ENCODE measurements around the gene EXOC4. TPM values are rescaled to one million over a fixed set of nuclear protein-coding genes. Genes with fewer than 3 reads are reported as not detected.

The EXOC4 gene
- total RNA-seq, 1 donor from 2014 or later: 145 TPM

DNA sequence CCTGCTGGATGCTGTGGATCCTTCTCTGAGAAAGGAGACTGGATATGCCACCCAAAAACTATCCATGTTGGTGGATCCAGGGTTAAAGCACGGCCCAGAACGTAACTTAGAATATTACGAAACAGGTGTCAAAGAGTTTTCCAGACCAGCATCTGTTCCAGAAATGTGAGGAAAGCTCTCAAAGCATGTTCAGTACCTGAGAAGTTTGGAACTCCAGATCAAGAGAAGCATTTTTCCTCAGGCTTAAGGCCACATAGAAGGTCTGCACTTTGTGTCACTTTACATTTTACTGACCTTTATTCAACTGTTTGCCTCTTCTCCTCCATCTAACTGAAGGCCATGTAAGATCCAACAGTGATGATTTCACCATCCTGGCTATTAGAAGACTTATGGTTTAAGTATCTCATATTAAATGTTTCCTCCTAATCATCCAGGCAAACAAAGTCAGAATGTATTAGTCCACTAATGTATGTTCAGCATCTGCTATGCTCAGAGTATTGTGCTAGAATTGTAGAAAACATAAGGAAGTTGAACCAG, 533.6 kb downstream of the EXOC4 start:
- no peak overlapping the region for H3K4me3 Mint-ChIP-seq (ENCODE audit: low read depth)
- no peak overlapping the region for H3K27ac Mint-ChIP-seq
- no peak for DNase-seq (ENCODE audit: low spot score, unreplicated experiment)
- no peaks in the 10 kb centered on the region for H3K9me3 Mint-ChIP-seq (ENCODE audit: low read depth)
- TF ChIP-seq, protein P1, sequence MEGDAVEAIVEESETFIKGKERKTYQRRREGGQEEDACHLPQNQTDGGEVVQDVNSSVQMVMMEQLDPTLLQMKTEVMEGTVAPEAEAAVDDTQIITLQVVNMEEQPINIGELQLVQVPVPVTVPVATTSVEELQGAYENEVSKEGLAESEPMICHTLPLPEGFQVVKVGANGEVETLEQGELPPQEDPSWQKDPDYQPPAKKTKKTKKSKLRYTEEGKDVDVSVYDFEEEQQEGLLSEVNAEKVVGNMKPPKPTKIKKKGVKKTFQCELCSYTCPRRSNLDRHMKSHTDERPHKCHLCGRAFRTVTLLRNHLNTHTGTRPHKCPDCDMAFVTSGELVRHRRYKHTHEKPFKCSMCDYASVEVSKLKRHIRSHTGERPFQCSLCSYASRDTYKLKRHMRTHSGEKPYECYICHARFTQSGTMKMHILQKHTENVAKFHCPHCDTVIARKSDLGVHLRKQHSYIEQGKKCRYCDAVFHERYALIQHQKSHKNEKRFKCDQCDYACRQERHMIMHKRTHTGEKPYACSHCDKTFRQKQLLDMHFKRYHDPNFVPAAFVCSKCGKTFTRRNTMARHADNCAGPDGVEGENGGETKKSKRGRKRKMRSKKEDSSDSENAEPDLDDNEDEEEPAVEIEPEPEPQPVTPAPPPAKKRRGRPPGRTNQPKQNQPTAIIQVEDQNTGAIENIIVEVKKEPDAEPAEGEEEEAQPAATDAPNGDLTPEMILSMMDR (IDR thresholded peaks at IDR 0.05; ENCODE audit: unreplicated experiment): no peak
- H3K36me3 Mint-ChIP-seq (ENCODE audit: insufficient read depth): no peaks in the 10 kb centered on the region
- no peaks in the 10 kb centered on the region for H3K4me1 Mint-ChIP-seq (ENCODE audit: low read depth)
- no peaks in the 10 kb centered on the region for H3K27me3 Mint-ChIP-seq

DNA sequence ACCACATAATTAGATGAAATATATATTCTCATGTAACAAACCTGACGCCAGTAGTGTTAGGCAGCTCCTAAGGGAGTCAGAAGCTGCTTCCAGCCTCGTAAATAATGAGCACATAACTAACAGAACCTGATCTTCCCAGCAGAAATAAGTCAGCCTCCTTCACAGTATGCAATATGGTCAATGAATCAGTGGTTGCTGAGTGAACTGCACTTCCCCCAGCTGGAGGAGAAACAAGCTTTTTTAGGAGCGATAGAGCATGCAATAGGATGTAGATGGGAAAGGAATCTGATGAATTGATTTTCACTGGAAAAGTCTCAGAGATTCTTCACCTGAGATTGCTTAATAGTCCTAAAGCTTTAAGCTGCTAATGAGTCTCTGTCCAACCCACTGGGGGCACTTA, 537.1 kb downstream of the EXOC4 start:
- no peaks in the 10 kb centered on the region for H3K4me1 Mint-ChIP-seq (ENCODE audit: low read depth)
- H3K9me3 Mint-ChIP-seq (ENCODE audit: low read depth): no peaks in the 10 kb centered on the region
- no peak for DNase-seq (ENCODE audit: low spot score, unreplicated experiment)
- H3K36me3 Mint-ChIP-seq (ENCODE audit: insufficient read depth): peaks cover 2% of the 10 kb centered on the region
- no peak overlapping the region for H3K27ac Mint-ChIP-seq
- no peak overlapping the region for H3K4me3 Mint-ChIP-seq (ENCODE audit: low read depth)
- H3K27me3 Mint-ChIP-seq: no peaks in the 10 kb centered on the region
- TF ChIP-seq, protein P1 (IDR thresholded peaks at IDR 0.05; ENCODE audit: unreplicated experiment): no peak

DNA sequence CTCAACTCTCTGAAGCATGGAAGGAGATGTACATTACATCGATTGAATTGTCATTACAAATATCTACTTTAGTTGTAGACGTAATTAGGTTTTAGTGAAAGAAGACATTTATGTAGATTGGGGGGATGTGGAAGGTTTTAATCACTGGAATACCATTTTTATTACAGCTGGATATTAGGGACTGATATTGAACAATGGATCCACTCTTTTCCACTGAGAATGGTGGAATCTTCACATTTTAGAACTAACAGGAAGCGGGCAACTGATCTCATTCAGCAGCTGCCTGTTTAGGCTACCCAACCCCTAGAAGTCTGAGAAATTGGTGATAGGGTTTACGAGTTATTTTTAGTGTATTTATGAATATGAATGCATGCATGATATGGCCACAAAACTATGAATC, 538.0 kb downstream of the EXOC4 start:
- Mint-ChIP-seq H3K36me3 (ENCODE audit: insufficient read depth) (peaks cover 2% of the 10 kb centered on the region), H3K27ac (no peak overlapping the region), H3K9me3 (ENCODE audit: low read depth) (no peaks in the 10 kb centered on the region), H3K27me3 (no peaks in the 10 kb centered on the region), H3K4me1 (ENCODE audit: low read depth) (no peaks in the 10 kb centered on the region), H3K4me3 (ENCODE audit: low read depth) (no peak overlapping the region)
- TF ChIP-seq, protein P1 (IDR thresholded peaks at IDR 0.05; ENCODE audit: unreplicated experiment): no peak
- no peak for DNase-seq (ENCODE audit: low spot score, unreplicated experiment)

DNA sequence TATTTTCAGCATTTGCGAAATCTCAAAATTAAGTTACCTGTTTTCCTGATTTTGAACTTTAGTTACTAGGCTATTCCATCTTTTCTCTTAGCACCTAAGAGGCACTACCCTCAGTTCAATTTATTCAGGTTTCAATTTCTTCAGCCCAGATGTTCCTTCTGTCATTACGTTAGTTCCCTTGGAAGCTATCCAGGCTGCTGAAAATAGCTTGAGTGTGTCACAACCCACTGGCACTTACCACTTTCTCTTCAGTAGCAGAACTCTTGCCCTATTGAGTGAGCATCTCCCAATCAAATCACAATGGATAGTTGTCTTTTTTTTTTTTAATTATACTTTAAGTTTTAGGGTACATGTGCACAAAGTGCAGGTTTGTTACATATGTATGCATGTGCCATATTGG, 541.6 kb downstream of the EXOC4 start:
- Mint-ChIP-seq H3K9me3 (ENCODE audit: low read depth) (no peaks in the 10 kb centered on the region), H3K4me1 (ENCODE audit: low read depth) (no peaks in the 10 kb centered on the region), H3K4me3 (ENCODE audit: low read depth) (no peak overlapping the region), H3K27ac (no peak overlapping the region), H3K36me3 (ENCODE audit: insufficient read depth) (peaks cover 2% of the 10 kb centered on the region), H3K27me3 (no peaks in the 10 kb centered on the region)
- TF ChIP-seq, protein P1 (IDR thresholded peaks at IDR 0.05; ENCODE audit: unreplicated experiment): no peak
- no peak for DNase-seq (ENCODE audit: low spot score, unreplicated experiment)

DNA sequence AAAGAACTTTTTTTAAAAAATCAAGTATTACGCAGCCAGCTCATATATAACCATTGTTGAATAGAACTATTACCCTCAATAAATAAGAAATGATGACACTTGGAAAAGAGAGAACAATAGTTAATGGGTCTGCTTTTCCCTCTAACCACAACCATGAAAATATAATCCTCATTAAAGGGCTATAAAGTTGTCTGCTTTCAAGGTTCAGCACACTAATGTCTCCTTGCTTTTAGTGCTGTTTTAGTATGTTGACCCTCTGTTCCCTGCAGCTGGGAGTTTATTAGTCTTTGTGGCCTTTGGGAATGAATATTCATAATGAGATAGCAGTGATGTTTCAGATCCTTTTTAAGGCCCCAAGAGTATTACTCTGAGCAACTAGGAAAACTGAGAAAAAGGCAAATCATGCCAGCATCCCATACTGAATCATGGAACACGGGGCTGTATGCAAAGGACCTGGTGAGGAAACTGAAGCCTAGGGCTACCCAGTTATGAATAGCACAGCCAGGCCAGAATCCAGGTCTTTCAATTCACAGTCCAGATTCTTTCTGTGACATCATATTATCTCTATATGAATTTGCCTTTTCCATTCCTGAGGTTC, 542.3 kb downstream of the EXOC4 start:
- peaks cover 2% of the 10 kb centered on the region for H3K36me3 Mint-ChIP-seq (ENCODE audit: insufficient read depth)
- no peaks in the 10 kb centered on the region for H3K9me3 Mint-ChIP-seq (ENCODE audit: low read depth)
- no peak overlapping the region for H3K4me3 Mint-ChIP-seq (ENCODE audit: low read depth)
- H3K4me1 Mint-ChIP-seq (ENCODE audit: low read depth): no peaks in the 10 kb centered on the region
- TF ChIP-seq, protein P1 (IDR thresholded peaks at IDR 0.05; ENCODE audit: unreplicated experiment): no peak
- DNase-seq (ENCODE audit: low spot score, unreplicated experiment): no peak
- no peaks in the 10 kb centered on the region for H3K27me3 Mint-ChIP-seq
- H3K27ac Mint-ChIP-seq: no peak overlapping the region

All from progenitor cell of endocrine pancreas (in vitro differentiated cells).